HG03066 (cell line): ENCODE data around the gene RAD50.
"Not testable (repeated sequence)": the region's sequence is repeated elsewhere in the genome, so short reads cannot be mapped to it uniquely, and the experiment has no call there.

ENCODE experiments used
- ATAC-seq: cut with Tn5 transposase; IDR thresholded peaks from one replicate; pipeline ENCODE4 v1.9.1; 2021; ENCODE audit warnings: low read depth; ENCODE audit not compliant: unreplicated experiment

The RAD50 gene

DNA sequence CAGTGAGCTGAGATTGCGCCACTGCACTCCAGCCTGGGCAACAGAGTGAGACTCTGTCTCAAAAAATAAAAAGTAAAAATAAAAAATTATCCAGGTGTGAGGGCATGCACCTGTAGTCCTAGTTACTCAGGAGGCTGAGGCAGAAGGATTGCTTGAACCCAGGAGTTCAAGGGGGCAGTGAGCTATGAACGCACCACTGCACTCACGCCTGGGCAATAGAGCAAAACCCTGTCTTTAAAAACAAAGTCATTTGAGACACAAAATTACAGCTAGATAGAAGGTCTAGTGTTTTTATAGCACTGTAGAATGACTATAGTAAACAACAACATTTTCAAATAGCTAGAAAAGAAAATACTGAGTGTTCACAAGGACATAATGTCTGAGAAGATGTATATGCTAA, 133.4 kb downstream of the RAD50 start:
- ATAC-seq: no peak

DNA sequence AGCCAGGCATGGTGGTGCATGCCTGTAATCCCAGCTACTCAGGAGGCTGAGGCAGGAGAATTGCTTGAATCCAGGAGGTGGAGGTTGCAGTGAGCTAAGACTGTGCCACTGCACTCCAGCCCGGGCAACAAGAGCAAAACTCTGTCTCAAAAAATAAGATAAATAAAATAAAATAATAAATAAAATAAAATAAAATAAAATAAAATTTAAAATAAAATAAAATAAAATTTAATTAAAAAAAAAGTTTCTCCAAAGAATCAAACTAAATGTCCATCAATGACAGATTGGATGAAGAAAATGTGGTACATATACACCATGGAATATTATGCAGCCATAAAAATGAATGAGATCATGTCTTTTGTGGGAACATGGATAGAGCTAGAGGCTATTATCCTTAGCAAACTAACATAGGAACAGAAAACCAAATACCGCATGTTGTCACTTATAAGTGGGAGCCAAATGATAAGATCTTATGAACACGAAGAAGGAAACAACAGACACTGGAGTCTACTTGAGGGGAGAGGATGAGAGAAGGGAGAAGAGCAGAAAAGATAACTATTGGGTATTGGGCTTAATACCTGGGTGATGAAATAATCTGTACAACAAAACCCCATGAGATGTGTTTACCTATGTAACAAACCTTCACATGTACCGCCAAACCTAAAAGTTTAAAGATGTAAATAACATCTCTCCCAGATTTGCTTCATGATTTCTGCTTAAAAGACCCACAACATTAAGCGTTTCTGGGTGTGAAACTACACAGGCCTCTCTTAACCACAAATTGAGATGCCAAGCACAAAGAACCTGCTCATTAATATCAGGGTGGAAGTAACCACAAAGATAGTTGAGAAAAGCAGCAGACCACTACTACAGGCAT, 135.2 kb downstream of the RAD50 start:
- ATAC-seq: not testable (repeated sequence)

DNA sequence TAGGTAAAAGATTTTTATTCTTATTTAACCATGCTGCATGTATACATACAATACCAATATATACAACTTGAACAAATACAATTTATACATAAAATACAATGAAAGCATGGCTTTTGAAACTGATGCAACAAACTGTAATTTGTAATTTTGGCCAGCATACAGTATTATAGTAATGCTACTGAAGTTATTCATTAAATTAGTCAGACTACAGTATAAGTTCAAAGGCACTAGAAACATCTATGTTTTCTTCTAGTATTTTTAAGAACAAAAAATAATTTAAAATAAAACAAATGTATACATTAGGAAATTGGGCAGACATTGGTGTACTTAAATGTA, 135.8 kb downstream of the RAD50 start:
- no peak for ATAC-seq
